Measurements from ENCODE around the gene ARL4C.

DNA sequence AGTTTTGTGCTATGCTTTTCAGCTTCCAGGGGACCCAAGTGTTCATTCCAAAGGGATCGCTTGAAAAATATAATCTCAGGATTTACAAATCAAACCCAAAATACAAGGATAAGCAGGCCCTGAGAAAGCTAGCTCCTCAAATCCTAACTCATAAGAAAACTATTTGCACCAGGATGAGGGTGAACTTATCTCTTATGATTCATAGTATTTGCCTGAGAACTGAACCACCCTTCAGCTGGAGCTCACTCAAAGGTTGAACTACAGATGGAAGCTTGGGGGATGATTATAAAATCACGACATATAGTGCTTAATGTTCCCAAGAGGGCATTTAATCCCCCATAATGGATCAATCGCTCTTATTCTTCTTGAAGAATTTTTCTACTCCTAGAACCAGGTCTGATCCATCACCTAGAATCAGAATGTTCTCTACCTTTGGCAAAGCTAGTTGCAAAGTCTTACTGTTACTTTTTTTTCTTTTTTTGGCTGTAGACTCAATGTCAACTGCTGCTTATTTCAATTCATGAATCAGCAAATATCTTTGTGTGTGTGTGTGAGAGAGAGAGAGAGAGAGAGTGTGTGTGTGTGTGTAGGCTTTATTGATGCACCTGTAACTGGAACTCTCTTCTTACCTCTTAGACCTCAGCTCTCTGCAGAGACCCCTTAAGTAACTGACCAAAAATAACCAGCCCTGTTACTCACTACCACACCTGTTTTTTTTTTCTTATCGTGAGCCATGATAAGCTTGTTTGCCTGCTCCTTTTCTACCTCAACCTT, 44.8 kb downstream of the ARL4C start:
- TF ChIP-seq POLR2A (IDR thresholded peaks at IDR 0.05): no peak
- TF ChIP-seq, protein P1, sequence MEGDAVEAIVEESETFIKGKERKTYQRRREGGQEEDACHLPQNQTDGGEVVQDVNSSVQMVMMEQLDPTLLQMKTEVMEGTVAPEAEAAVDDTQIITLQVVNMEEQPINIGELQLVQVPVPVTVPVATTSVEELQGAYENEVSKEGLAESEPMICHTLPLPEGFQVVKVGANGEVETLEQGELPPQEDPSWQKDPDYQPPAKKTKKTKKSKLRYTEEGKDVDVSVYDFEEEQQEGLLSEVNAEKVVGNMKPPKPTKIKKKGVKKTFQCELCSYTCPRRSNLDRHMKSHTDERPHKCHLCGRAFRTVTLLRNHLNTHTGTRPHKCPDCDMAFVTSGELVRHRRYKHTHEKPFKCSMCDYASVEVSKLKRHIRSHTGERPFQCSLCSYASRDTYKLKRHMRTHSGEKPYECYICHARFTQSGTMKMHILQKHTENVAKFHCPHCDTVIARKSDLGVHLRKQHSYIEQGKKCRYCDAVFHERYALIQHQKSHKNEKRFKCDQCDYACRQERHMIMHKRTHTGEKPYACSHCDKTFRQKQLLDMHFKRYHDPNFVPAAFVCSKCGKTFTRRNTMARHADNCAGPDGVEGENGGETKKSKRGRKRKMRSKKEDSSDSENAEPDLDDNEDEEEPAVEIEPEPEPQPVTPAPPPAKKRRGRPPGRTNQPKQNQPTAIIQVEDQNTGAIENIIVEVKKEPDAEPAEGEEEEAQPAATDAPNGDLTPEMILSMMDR (IDR thresholded peaks at IDR 0.05 in 4 of 5, conservative IDR thresholded peaks at IDR 0.05 in 1 of 5): no peak
